ENCODE measurements around the gene PROKR1.
"Not testable (repeated sequence)": the region's sequence is repeated elsewhere in the genome, so short reads cannot be mapped to it uniquely, and the experiment has no call there.

The PROKR1 gene

GRCh38 chr2:68659081-68659480, 15.7 kb downstream of the PROKR1 start:
- DNase-seq, result no peak

GRCh38 chr2:68660658-68661057, 17.3 kb downstream of the PROKR1 start:
- DNase-seq, result no peak

- DNase-seq, result no peak
Measured at GRCh38 chr2:68662466-68662865, 19.1 kb downstream of the PROKR1 start.

- DNase-seq, result no peak
Measured at GRCh38 chr2:68663371-68664156, 20.2 kb downstream of the PROKR1 start.

- no peak for DNase-seq
Measured at GRCh38 chr2:68667371-68667770, 24.0 kb downstream of the PROKR1 start.

- DNase-seq, result no peak
Measured at GRCh38 chr2:68669651-68670050, 26.3 kb downstream of the PROKR1 start.

- no peak for DNase-seq
Measured at GRCh38 chr2:68671961-68672360, 28.6 kb downstream of the PROKR1 start.

- no peak for DNase-seq
Measured at GRCh38 chr2:68673631-68674030, 30.3 kb downstream of the PROKR1 start.

GRCh38 chr2:68675470-68675869, 32.1 kb downstream of the PROKR1 start:
- DNase-seq, result no peak

GRCh38 chr2:68677837-68678236, 34.5 kb downstream of the PROKR1 start:
- not testable (repeated sequence) for DNase-seq

GRCh38 chr2:68679166-68679916, 36.0 kb downstream of the PROKR1 start:
- peak in 1 of 2 donors; percentile 11 for DNase-seq

- DNase-seq, result not testable (repeated sequence)
Measured at GRCh38 chr2:68679917-68680267, 36.5 kb downstream of the PROKR1 start.

- DNase-seq, result no peak
Measured at GRCh38 chr2:68684197-68684596, 40.8 kb downstream of the PROKR1 start.

GRCh38 chr2:68686178-68686577, 42.8 kb downstream of the PROKR1 start:
- DNase-seq, result no peak

- DNase-seq, result no peak
Measured at GRCh38 chr2:68687018-68687417, 43.6 kb downstream of the PROKR1 start.

GRCh38 chr2:68689553-68690537, 46.5 kb downstream of the PROKR1 start:
- peak in 1 of 2 donors; percentile 18 for DNase-seq

GRCh38 chr2:68690851-68691250, 47.5 kb downstream of the PROKR1 start:
- DNase-seq, result no peak

GRCh38 chr2:68692511-68692910, 49.1 kb downstream of the PROKR1 start:
- DNase-seq, result no peak

GRCh38 chr2:68693951-68694350, 50.6 kb downstream of the PROKR1 start:
- DNase-seq, result no peak

- no peak for DNase-seq
Measured at GRCh38 chr2:68695971-68696370, 52.6 kb downstream of the PROKR1 start.

- DNase-seq, result no peak
Measured at GRCh38 chr2:68696554-68696953, 53.2 kb downstream of the PROKR1 start.

GRCh38 chr2:68698567-68699377, 55.4 kb downstream of the PROKR1 start:
- no peak for DNase-seq

All from CD4-positive, alpha-beta T cell treated with Interferon alpha-2 for 1 hour (primary cell).